ENCODE results near the gene PPP1R3G. TPM values are rescaled to one million over a fixed set of nuclear protein-coding genes. Genes with fewer than 3 reads are reported as not detected.

The PPP1R3G gene
- total and polyA plus RNA-seq, 8 donors, result 0.17 to 1.4 (median 1.0) TPM

GRCh38 chr6:5094327-5094726, 9.2 kb downstream of the PPP1R3G start:
- peaks cover 0 to 11% of the 10 kb centered on the region in 2 donors for H3K27me3 ChIP-seq
- ATAC-seq (peak; percentile 68), DNase-seq (no peak)
- no peaks in the 10 kb centered on the region for H3K36me3 ChIP-seq
- no peak overlapping the region for H3K4me3 ChIP-seq
- peak overlapping the region in 1 of 2 donors; percentile 20 for H3K27ac ChIP-seq
- no peaks in the 10 kb centered on the region for H3K4me1 ChIP-seq
- no peak for TF ChIP-seq CTCF (IDR thresholded peaks at IDR 0.05)
- no peaks in the 10 kb centered on the region for H3K9me3 ChIP-seq
- intact Hi-C loops (cut with DNase I), result no loop called here

- TF ChIP-seq CTCF (IDR thresholded peaks at IDR 0.05), result no peak
- no peak overlapping the region for H3K4me3 ChIP-seq
These were observed 10.1 kb downstream of the PPP1R3G start for GRCh38 chr6:5095236-5095635.

GRCh38 chr6:5096482-5096881, 11.3 kb downstream of the PPP1R3G start:
- TF ChIP-seq CTCF (IDR thresholded peaks at IDR 0.05), result no peak
- Histone ChIP-seq H3K4me1 (no peaks in the 10 kb centered on the region), H3K9me3 (no peaks in the 10 kb centered on the region), H3K27me3 (no peaks in the 10 kb centered on the region), H3K4me3 (no peak overlapping the region), H3K36me3 (no peaks in the 10 kb centered on the region), H3K27ac (no peak overlapping the region)
- DNase-seq (no peak), ATAC-seq (no peak)
- intact Hi-C loops (cut with DNase I), result no loop called here

More at GRCh38 chr6:5095236-5095635, 10.1 kb downstream of the PPP1R3G start:
- Histone ChIP-seq H3K4me1 (no peaks in the 10 kb centered on the region), H3K9me3 (no peaks in the 10 kb centered on the region), H3K27ac (no peak overlapping the region), H3K27me3 (peaks cover 0 to 8% of the 10 kb centered on the region in 2 donors), H3K36me3 (no peaks in the 10 kb centered on the region)
- ATAC-seq (no peak), DNase-seq (no peak)
- intact Hi-C loops (cut with DNase I), result no loop called here

- intact Hi-C loops (cut with DNase I), result no loop called here
- Histone ChIP-seq H3K36me3 (no peaks in the 10 kb centered on the region), H3K27me3 (no peaks in the 10 kb centered on the region), H3K9me3 (no peaks in the 10 kb centered on the region), H3K27ac (no peak overlapping the region), H3K4me1 (no peaks in the 10 kb centered on the region), H3K4me3 (no peak overlapping the region)
- ATAC-seq, result no peak
- DNase-seq, result no peak
- no peak for TF ChIP-seq CTCF (IDR thresholded peaks at IDR 0.05)
These were observed 13.5 kb downstream of the PPP1R3G start for GRCh38 chr6:5098501-5099270.

- ATAC-seq (no peak), DNase-seq (no peak)
- no peak overlapping the region for H3K27ac ChIP-seq
- H3K27me3 ChIP-seq, result no peaks in the 10 kb centered on the region
- intact Hi-C loops (cut with DNase I), result no loop called here
- H3K4me3 ChIP-seq, result no peak overlapping the region
- no peaks in the 10 kb centered on the region for H3K4me1 ChIP-seq
- H3K36me3 ChIP-seq, result no peaks in the 10 kb centered on the region
- no peak for TF ChIP-seq CTCF (IDR thresholded peaks at IDR 0.05)
- no peaks in the 10 kb centered on the region for H3K9me3 ChIP-seq
These were observed 14.4 kb downstream of the PPP1R3G start for GRCh38 chr6:5099537-5099936.

All from left lung (tissue), 10 donors.